HG02870 (cell line): ENCODE results near the gene ZNF19.
A peak's percentile ranks its signal among the peaks of the same experiment; 100 is the strongest.

Source experiments
- ATAC-seq: cut with Tn5 transposase; IDR thresholded peaks from one replicate; pipeline ENCODE4 v1.9.1; 2021; ENCODE audit warnings: mild to moderate bottlenecking, moderate library complexity; ENCODE audit not compliant: unreplicated experiment

ZNF19 gene

GRCh38 chr16:71443714-71444113, 45.4 kb downstream of the ZNF19 start:
- no peak for ATAC-seq

- ATAC-seq = no peak
Observed at GRCh38 chr16:71442051-71442440, 47.1 kb downstream of the ZNF19 start, which contains the start of gene TLE7. TSS of gene TLE7 (minus strand) at chr16:71442054. CDS start at chr16:71433324, 8,730 bp downstream.

- no peak for ATAC-seq
Observed at GRCh38 chr16:71441348-71442050, 47.6 kb downstream of the ZNF19 start.

GRCh38 chr16:71440669-71441347, 48.3 kb downstream of the ZNF19 start:
- ATAC-seq = no peak

GRCh38 chr16:71439523-71439922, 49.6 kb downstream of the ZNF19 start:
- no peak for ATAC-seq

- no peak for ATAC-seq
Observed at GRCh38 chr16:71436473-71436872, 52.7 kb downstream of the ZNF19 start.

GRCh38 chr16:71432906-71433305, 56.2 kb downstream of the ZNF19 start:
- no peak for ATAC-seq

- ATAC-seq = no peak
Observed at GRCh38 chr16:71431991-71432390, 57.1 kb downstream of the ZNF19 start.

- ATAC-seq = no peak
Observed at GRCh38 chr16:71431176-71431575, 57.9 kb downstream of the ZNF19 start.

GRCh38 chr16:71430744-71431143, 58.4 kb downstream of the ZNF19 start:
- ATAC-seq = no peak

GRCh38 chr16:71429581-71429980, 59.5 kb downstream of the ZNF19 start:
- ATAC-seq = no peak

- ATAC-seq = no peak
Observed at GRCh38 chr16:71428883-71429282, 60.2 kb downstream of the ZNF19 start.

GRCh38 chr16:71428385-71428784, 60.7 kb downstream of the ZNF19 start:
- ATAC-seq = no peak

GRCh38 chr16:71426880-71427615, 62.1 kb downstream of the ZNF19 start:
- no peak for ATAC-seq

- peak; percentile 68 for ATAC-seq
Observed at GRCh38 chr16:71426069-71426879, 62.9 kb downstream of the ZNF19 start.

- no peak for ATAC-seq
Observed at GRCh38 chr16:71425746-71426068, 63.4 kb downstream of the ZNF19 start.

- ATAC-seq = no peak
Observed at GRCh38 chr16:71424626-71425025, 64.5 kb downstream of the ZNF19 start.

GRCh38 chr16:71423865-71424264, 65.3 kb downstream of the ZNF19 start:
- no peak for ATAC-seq
